Stimulated activated CD4-positive, alpha-beta T cell treated with anti-CD3 and anti-CD28 coated beads, Interleukin-12 subunit alpha, Interleukin-12 subunit beta, amount 100 ng/mL, for 4 hours (primary cell): ENCODE measurements around the gene ADAT3.

Experiments used
- DNase-seq: peaks from one replicate; pipeline ENCODE4 v3.0.0-alpha.2; 2020

The ADAT3 gene

GRCh38 chr19:1905110-1905862 lies at the start of gene ADAT3, which contains the start of gene SCAMP4:
TSS of gene ADAT3 (plus strand) at chr19:1905399. CDS start at chr19:1912048, 6,649 bp downstream.
TSS of gene SCAMP4 (plus strand) at chr19:1905399. CDS start at chr19:1915020, 9,621 bp downstream.
- peak; percentile 97 for DNase-seq

DNA sequence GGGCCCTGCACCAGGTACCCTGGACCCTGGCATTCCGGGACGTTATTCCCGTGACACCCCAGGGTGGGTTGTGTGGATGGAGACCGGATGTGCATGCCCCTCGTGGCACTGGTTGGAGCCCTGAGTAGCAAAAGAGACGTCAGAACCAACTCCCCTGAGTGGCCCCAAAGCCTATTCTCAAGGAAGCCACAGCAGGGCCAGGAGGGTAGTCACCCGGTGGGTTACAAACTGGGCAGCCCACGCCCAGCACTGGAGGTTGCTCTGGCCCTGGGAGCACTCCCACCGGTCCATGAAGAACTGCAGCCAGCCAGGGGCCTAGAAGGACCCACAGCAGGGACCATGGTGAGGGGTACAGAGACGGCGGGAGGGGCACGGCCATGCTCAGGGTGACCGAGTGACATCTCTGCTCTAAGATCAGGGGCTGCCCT lies 49.4 kb upstream of the ADAT3 start:
- no peak for DNase-seq

GRCh38 chr19:1856345-1856697 lies 48.9 kb upstream of the ADAT3 start:
- no peak for DNase-seq

GRCh38 chr19:1856698-1857603 lies 48.2 kb upstream of the ADAT3 start:
- peak; percentile 52 for DNase-seq

DNA sequence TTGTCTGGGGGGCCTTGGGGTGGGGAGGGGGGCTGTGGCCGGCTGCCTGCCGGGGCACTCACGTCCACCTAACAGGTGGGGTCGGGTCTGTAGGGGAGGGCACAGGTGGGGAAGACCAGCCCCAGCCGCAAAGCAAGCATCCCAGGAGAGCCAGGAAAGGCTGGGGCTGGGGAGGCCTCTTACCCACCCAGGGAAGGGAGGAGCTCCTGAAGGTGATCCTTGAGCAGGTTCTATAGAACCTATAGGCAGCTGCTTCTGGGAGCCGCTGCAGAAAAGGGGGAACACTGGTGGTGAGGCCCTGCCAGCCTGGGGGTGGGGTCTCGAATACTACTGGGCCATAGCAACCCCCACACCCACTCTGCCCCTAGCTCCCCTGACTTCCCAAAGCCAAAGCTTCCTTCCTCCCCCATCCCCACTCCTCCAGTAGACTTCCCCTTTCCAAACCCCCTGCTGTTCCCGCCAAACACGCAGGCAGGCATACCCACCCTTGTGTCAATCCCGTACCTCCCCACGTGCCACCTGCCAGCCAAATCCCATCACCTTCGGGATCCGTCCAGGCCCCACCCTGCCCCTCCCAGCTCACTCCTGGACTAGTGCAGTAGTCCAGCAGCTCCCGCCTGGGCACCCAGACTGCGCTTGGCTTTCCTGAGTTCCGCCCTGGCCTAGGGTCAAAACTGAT lies 47.4 kb upstream of the ADAT3 start:
- DNase-seq, result no peak

GRCh38 chr19:1858412-1859081 lies 46.7 kb upstream of the ADAT3 start:
- no peak for DNase-seq

GRCh38 chr19:1859331-1859781 lies 45.8 kb upstream of the ADAT3 start:
- no peak for DNase-seq

DNA sequence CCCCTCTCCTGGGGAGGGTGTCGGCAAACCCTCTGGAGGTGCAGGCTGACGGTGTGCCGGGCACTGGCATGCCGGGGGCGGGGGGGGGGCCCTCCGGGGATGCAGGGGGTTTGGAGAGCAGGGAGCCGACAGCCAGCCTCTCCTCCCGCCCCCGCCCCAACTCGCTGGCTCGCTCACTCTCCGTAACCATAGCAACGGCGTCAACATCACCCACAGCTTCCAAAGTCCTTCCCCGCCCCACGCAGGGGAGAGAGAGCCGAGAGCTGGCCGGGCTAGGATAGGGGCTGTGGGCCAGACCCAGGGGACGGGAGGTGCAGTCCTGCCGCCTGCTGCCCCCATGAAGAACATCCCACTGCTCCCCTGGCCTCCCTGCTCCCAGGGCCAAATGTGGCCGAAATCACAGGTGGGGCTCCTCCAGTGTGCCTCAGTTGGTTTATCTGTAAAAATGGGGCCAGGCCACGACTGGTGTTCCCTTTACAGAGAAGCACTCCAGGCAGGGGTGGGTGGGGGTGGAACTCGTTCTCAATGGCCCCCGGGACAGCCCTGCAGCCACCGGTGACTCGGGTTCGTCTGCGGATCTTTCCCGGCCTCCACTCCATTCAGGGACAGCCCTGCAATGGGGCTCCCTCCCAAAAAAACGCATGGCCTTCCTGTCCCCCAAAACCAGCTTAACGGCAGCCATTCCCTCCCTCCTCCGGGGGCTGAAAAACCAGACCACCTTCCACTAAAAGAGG lies 45.0 kb upstream of the ADAT3 start:
- no peak for DNase-seq

- DNase-seq, result no peak
Measured at GRCh38 chr19:1860821-1861598, 44.2 kb upstream of the ADAT3 start.

DNA sequence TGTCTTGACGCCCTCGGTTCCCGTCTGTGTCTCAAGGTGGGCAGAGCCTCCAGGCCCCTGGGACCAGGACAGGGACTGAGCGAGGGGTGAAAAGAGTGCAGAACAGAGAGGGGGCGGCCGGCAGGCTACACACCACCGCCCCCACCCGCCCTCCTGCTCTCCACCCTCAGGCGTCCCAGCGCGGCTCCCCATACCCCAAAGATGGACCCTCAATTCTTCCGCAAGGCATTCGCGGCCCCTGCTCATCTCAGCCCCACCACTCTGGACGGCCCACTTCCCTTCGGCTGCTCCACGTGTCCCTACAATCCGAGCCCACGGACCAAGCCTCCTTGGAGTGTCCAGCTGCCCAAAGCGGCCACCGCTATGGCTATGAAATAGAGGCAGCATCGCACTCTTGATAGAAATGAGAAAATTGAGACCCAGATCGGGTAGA lies 43.6 kb upstream of the ADAT3 start:
- DNase-seq, result no peak

DNA sequence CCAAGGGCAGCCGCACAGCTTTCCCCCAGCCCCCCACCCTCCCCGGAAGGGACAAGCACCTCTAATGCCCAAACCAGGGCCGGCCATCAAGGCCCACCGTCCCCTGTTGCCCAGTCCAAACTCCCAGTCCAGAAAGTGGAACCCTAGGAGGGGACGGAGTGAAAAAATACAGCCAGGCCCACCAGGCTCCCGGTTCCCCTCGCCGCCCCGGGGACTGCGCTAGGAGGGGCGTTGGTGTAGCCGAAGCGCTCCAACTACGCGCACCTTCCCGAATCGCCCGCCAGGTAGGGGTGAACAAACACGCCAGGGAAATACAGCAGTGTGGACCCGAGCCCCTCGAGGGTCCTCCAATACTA lies 43.2 kb upstream of the ADAT3 start:
- DNase-seq, result no peak

DNA sequence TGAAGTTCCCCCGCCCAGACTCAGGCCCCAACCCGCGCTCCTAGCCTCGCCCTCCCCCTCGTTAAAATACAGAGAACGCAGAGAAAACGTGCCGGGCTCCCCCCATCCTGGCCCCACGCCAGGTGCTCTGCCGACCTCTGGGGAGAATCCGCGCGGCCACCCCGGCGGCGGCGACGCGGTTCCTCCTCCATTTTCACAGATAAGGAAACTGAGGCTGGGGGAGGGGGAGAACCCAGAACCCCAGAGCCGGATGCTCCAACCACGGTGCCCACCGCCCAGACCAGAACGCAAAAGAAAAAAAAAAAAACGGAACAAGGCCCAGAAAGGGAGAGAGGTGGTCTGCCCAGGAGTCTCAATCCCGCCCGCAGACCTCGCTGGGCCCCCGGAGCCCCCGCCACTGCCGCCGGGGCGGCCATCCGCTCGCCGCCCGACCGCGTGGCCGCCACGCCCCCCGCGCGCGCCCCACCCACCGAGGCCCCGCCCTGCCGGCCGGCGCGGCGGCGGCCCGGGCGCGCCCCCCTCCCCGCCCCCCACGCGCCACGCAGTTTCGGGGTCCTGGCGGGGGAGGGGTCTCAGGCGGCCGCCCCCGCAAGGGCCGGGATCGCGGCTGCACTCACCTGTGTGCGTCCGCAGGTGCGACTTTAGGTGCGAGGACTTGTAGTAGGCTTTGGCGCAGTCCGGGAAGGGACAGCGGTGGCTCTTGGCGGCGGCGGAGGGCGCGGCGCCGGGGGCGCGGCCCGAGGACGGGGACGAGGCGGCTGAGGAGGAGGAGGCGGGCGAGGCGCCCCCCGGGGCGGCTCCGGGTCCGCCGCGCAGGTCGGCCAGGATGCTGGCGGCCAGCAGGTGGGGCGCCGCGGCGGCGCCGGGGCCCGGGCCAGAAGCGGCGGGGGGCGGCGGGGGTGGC lies 42.5 kb upstream of the ADAT3 start:
- peak; percentile 66 for DNase-seq

- DNase-seq, result no peak
Measured at GRCh38 chr19:1863328-1863637, 41.9 kb upstream of the ADAT3 start, which contains the start of gene KLF16. TSS of gene KLF16 (minus strand) at chr19:1863579. CDS start at chr19:1863497, 82 bp downstream.

GRCh38 chr19:1863638-1864479 lies 41.3 kb upstream of the ADAT3 start:
- peak; percentile 93 for DNase-seq

- DNase-seq, result peak; percentile 64
Measured at GRCh38 chr19:1864480-1865171, 40.6 kb upstream of the ADAT3 start.

GRCh38 chr19:1865172-1866010 lies 39.8 kb upstream of the ADAT3 start:
- DNase-seq, result no peak

- no peak for DNase-seq
Measured at GRCh38 chr19:1866693-1867348, 38.4 kb upstream of the ADAT3 start.
